GM19455 (cell line): ENCODE data around the gene AIRE.
"Not testable (repeated sequence)": the region's sequence is repeated elsewhere in the genome, so short reads cannot be mapped to it uniquely, and the experiment has no call there.

Experiments
- ATAC-seq: cut with Tn5 transposase; IDR thresholded peaks from one replicate; pipeline ENCODE4 v1.9.1; 2021; ENCODE audit not compliant: unreplicated experiment

The AIRE gene

DNA sequence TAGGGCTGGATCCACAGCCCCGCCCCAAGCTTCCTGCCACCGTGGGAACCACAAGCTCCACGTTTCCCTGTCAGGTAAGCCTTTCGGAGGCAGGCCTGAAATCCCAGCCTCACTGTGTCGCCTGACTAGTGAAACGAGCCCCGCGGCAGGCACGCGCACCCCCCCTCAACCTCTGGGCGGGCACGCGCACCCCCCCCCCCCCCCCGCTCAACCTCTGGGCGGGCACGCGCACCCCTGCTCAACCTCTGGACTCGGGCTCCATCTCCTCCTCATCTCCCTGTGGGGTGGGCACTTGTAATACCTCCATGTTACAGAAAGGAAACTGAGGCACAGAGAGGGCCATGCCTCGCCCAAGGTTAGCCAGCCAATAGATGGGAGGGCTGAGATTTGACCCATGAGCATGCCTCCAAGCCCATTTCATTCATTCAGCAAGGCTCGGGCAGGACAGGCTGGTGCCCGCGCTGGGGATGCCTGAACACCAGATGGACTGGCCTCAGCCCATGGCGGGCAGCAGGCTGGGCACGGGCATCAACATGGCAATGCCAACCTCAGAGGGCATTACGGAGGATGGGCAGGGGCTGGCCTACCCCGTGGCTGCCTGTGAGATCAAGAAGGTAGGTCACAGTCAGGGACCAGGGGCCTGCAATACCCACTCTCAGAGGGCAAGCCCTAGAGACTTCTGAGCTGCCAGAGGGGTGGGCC, 48.8 kb downstream of the AIRE start:
- ATAC-seq: no peak

- no peak for ATAC-seq
Measured at GRCh38 chr21:44335266-44336059, 49.8 kb downstream of the AIRE start.

DNA sequence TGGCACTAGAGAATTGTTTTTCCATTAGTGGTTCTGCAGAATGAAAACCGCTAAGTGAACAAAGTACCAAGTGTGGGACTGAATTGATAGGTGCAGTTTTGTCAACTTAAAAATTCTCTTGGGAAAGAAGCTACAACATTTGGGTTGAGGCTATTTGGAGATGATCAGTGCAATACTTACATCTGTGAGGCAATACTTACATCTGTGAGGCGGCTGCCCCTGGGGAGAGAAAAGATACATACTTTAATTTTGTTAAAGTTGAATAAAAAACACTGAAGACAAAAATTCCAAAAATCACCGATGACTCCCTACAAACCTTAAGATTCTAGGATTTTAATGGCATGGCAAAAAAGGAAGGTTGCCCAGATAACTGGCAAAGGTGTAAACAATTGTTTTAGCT, 51.8 kb downstream of the AIRE start:
- ATAC-seq: no peak

DNA sequence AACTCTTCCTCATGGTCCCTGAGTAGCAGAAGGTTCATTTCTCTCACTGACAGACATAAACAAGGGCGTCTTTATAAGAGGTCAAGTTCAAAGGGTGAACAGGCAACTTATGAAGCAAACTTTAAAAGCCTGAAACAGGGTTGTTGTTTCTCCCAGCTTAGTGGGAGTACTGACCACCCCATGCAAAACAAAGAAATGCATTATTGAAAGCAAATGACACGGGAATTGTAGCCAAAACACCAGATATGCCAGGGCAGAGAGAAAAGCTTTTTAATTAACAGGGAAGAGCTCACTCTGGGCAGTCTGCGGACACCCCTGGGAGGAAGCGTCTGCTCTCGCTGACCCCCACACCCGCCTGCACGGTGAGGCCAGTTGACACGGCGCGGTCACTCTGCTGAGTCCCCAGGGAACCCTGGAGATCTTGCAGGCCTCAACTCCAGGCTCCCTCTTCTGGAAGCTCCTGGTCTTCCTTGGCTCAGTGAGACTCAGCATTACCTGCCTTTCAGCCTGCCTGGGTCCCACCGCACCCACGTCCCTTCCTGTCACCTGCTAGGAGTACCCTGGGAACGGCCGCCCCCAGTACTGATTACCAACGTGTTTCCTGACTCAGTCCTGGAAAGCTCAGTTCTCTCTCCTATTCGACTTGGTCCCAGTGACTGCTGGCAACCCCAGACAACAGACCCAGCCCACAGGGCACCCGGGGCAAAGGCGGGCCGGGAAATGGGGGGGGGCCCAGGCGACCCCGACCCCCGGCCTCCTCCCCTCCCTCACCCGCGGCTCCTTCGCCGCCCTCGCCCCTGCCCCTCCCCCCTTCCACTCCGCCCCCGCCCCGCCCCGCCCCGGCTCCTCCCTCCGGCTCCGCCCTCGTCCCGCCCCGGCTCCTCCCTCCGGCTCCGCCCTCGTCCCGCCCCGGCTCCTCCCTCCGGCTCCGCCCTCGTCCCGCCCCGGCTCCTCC, 52.5 kb downstream of the AIRE start:
- no peak for ATAC-seq

- ATAC-seq: peak; percentile 75
Measured at GRCh38 chr21:44338971-44339910, 53.6 kb downstream of the AIRE start, which contains the start of gene CFAP410. TSS of gene CFAP410 (minus strand) at chr21:44339390. CDS start at chr21:44339194, 196 bp downstream.

DNA sequence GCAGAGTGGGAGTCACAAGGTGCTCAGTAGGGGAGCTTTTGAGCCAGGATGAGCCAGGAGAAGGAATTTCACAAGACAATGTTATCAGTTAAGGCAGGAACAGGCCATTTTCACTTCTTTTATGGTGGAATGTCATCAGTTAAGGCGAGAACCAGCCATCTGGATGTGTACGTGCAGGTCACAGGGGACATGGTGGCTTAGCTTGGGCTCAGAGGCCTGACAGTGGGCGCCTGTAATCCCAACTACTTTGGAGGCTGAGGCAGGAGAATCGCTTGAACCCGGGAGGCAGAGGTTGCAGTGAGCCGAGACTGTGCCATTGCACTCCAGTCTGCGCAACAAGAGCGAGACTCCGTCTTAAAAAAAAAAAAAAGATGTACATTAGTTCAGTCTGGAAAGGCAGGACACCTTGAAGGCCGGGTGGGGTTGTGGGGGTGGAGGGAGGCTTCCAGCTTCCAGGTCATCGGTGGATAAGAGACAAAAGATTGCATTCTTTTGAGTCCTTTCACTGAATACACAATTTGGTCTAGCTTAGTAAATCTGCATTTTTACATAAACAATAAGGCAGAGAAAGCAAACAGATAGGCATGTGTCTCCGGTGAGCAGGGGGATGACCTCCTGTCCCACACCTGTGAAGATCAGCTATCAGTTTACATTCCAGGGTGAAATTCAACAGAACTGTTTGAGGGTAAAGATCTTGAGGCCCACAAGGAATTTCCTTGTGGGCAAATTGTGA, 56.2 kb downstream of the AIRE start:
- not testable (repeated sequence) for ATAC-seq

- ATAC-seq: not testable (repeated sequence)
Measured at GRCh38 chr21:44342981-44343380, 57.3 kb downstream of the AIRE start.

GRCh38 chr21:44344541-44345183, 59.0 kb downstream of the AIRE start:
- ATAC-seq: no peak

DNA sequence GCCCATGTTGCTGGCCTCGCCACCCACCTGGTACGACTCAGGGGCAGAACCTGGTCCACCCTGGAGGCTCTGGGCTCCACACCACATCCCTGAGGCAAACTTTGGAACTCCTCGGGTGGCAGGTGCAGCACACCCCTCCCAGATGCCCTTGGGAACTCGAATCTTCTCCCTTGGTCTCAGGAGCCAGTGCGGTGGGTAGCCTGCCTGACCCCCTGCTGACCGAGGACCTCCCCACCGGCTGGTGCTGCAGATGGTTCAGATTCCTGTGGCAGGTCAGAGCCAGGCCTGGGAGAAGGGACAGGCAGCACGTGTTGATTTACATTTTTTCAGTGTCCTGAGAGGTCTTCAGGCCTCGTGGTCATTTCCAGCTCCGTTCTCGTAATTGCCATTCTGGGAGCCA, 59.8 kb downstream of the AIRE start:
- no peak for ATAC-seq

- no peak for ATAC-seq
Measured at GRCh38 chr21:44347911-44348451, 62.3 kb downstream of the AIRE start.
